ENCODE results near the gene ABCA10. TPM values are rescaled to one million over a fixed set of nuclear protein-coding genes. Genes with fewer than 3 reads are reported as not detected.

Gene ABCA10
- total RNA-seq, 1 donor: 1.8 TPM

GRCh38 chr17:69176457-69176795 lies 52.2 kb downstream of the ABCA10 start:
- TF ChIP-seq, protein P1, sequence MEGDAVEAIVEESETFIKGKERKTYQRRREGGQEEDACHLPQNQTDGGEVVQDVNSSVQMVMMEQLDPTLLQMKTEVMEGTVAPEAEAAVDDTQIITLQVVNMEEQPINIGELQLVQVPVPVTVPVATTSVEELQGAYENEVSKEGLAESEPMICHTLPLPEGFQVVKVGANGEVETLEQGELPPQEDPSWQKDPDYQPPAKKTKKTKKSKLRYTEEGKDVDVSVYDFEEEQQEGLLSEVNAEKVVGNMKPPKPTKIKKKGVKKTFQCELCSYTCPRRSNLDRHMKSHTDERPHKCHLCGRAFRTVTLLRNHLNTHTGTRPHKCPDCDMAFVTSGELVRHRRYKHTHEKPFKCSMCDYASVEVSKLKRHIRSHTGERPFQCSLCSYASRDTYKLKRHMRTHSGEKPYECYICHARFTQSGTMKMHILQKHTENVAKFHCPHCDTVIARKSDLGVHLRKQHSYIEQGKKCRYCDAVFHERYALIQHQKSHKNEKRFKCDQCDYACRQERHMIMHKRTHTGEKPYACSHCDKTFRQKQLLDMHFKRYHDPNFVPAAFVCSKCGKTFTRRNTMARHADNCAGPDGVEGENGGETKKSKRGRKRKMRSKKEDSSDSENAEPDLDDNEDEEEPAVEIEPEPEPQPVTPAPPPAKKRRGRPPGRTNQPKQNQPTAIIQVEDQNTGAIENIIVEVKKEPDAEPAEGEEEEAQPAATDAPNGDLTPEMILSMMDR (IDR thresholded peaks at IDR 0.05; ENCODE audit: extremely low read depth, low read depth, low read length): no peak

GRCh38 chr17:69175625-69176456 lies 52.8 kb downstream of the ABCA10 start:
- H3K79me2 ChIP-seq (ENCODE audit: insufficient read depth, low read length): no peaks in the 10 kb centered on the region
- H3K4me2 ChIP-seq (ENCODE audit: insufficient read depth, low read length): peak overlapping the region; percentile 37
- no peaks in the 10 kb centered on the region for H3K36me3 ChIP-seq (ENCODE audit: insufficient read depth, low read length)
- peak overlapping the region; percentile 73 for H3K27ac ChIP-seq (ENCODE audit: low read depth, low read length)
- TF ChIP-seq, protein P1 (IDR thresholded peaks at IDR 0.05; ENCODE audit: extremely low read depth, low read depth, low read length): no peak
- H3K27me3 ChIP-seq (ENCODE audit: insufficient read depth, low read length): no peaks in the 10 kb centered on the region
- DNase-seq (ENCODE audit: insufficient read length, low spot score, missing footprints): no peak
- H4K20me1 ChIP-seq (ENCODE audit: insufficient read depth, low read length): no peaks in the 10 kb centered on the region
- H3K4me3 ChIP-seq (ENCODE audit: insufficient read depth, low read length): no peak overlapping the region
- H2AFZ ChIP-seq (ENCODE audit: low read length): peak overlapping the region; percentile 50
- no peaks in the 10 kb centered on the region for H3K9me3 ChIP-seq (ENCODE audit: low read depth, low read length)
- peaks cover 21% of the 10 kb centered on the region for H3K4me1 ChIP-seq (ENCODE audit: insufficient read depth, low read length)

More at GRCh38 chr17:69176457-69176795, 52.2 kb downstream of the ABCA10 start:
- Histone ChIP-seq H2AFZ (ENCODE audit: low read length) (no peak overlapping the region), H3K27me3 (ENCODE audit: insufficient read depth, low read length) (no peaks in the 10 kb centered on the region), H3K79me2 (ENCODE audit: insufficient read depth, low read length) (no peaks in the 10 kb centered on the region), H3K4me2 (ENCODE audit: insufficient read depth, low read length) (no peak overlapping the region), H3K9me3 (ENCODE audit: low read depth, low read length) (no peaks in the 10 kb centered on the region), H3K4me3 (ENCODE audit: insufficient read depth, low read length) (no peak overlapping the region), H3K4me1 (ENCODE audit: insufficient read depth, low read length) (peaks cover 21% of the 10 kb centered on the region), H3K27ac (ENCODE audit: low read depth, low read length) (peak overlapping the region; percentile 73), H4K20me1 (ENCODE audit: insufficient read depth, low read length) (no peaks in the 10 kb centered on the region), H3K36me3 (ENCODE audit: insufficient read depth, low read length) (no peaks in the 10 kb centered on the region)
- DNase-seq (ENCODE audit: insufficient read length, low spot score, missing footprints): no peak

DNA sequence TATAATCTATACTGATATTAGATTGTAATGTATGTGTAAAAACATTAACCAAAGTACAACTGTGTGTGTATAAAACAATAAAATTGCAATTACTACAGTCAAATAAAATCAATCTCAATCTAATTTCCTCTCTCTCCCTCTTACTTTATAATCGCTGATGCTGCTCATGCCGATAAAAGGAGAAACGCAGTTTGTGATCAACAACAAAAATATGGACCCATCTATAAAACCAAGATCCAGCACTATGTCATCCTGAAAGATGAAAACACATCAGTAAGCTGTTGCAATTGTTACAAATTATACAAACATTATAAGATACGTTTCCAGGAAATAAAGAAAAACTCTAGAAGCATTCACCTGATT lies 53.4 kb downstream of the ABCA10 start:
- no peaks in the 10 kb centered on the region for H3K27me3 ChIP-seq (ENCODE audit: insufficient read depth, low read length)
- peak overlapping the region; percentile 73 for H3K27ac ChIP-seq (ENCODE audit: low read depth, low read length)
- no peaks in the 10 kb centered on the region for H4K20me1 ChIP-seq (ENCODE audit: insufficient read depth, low read length)
- H3K79me2 ChIP-seq (ENCODE audit: insufficient read depth, low read length): no peaks in the 10 kb centered on the region
- TF ChIP-seq, protein P1 (IDR thresholded peaks at IDR 0.05; ENCODE audit: extremely low read depth, low read depth, low read length): no peak
- DNase-seq (ENCODE audit: insufficient read length, low spot score, missing footprints): no peak
- H3K4me2 ChIP-seq (ENCODE audit: insufficient read depth, low read length): peak overlapping the region; percentile 37
- peaks cover 21% of the 10 kb centered on the region for H3K4me1 ChIP-seq (ENCODE audit: insufficient read depth, low read length)
- H3K36me3 ChIP-seq (ENCODE audit: insufficient read depth, low read length): no peaks in the 10 kb centered on the region
- no peak overlapping the region for H2AFZ ChIP-seq (ENCODE audit: low read length)
- no peaks in the 10 kb centered on the region for H3K9me3 ChIP-seq (ENCODE audit: low read depth, low read length)
- H3K4me3 ChIP-seq (ENCODE audit: insufficient read depth, low read length): no peak overlapping the region

GRCh38 chr17:69173118-69173517 lies 55.5 kb downstream of the ABCA10 start:
- Histone ChIP-seq H3K27ac (ENCODE audit: low read depth, low read length) (no peak overlapping the region), H3K4me1 (ENCODE audit: insufficient read depth, low read length) (peaks cover 13% of the 10 kb centered on the region), H3K4me3 (ENCODE audit: insufficient read depth, low read length) (no peak overlapping the region), H3K9me3 (ENCODE audit: low read depth, low read length) (no peaks in the 10 kb centered on the region), H3K36me3 (ENCODE audit: insufficient read depth, low read length) (no peaks in the 10 kb centered on the region), H4K20me1 (ENCODE audit: insufficient read depth, low read length) (no peaks in the 10 kb centered on the region), H3K79me2 (ENCODE audit: insufficient read depth, low read length) (no peaks in the 10 kb centered on the region), H3K27me3 (ENCODE audit: insufficient read depth, low read length) (no peaks in the 10 kb centered on the region), H2AFZ (ENCODE audit: low read length) (no peak overlapping the region), H3K4me2 (ENCODE audit: insufficient read depth, low read length) (no peak overlapping the region)
- TF ChIP-seq, protein P1 (IDR thresholded peaks at IDR 0.05; ENCODE audit: extremely low read depth, low read depth, low read length): no peak
- no peak for DNase-seq (ENCODE audit: insufficient read length, low spot score, missing footprints)

All from osteoblast (primary cell).